ENCODE measurements around the gene AGTRAP.

The AGTRAP gene

DNA sequence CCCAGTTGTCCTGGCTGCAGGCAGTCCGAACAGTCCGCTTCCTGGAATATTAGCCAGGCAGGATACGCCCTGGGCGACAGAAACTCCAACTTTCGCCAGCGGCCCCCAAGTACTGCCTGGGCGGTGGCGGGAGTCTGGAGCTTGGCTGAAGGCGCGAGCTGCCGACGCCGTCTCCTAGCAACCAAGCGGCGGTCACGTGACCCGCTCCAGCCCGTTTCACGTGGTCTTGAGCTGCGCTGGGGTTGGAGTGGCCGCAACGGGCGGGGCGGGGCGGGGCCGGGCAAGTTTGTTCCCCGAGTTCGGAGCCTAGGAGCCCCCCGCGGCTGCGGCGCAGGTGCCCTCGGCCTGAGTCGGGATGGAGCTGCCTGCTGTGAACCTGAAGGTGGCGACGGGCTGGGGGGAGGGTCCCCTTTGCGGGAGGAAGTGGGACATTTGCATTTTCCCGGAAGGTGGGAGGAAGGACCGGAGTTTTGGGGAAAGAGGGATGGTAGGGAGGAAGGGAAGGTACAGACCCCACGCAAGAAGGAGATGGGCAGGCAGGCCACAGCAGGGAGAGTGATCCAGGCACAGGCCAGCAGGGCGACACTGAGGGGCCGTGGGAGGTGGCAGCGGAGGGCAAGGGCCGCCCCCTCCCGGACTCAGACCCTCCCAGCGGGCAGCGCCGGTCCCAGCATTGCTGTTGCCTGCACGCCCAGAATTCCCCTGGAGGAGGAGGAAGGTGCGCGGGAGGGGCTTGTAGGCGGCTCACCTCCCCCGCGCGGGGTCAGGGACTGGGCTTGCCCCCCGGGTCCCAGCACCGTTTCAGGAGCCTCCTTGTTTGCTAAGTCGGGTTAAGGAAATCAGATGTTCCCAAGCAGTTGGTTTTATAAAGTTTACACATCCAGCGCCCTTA, at the start of gene AGTRAP:
Gene AGTRAP (plus strand): TSS at position 283 of the 892 bp plus-strand sequence. CDS start 73 bp downstream, at position 356.
- Histone ChIP-seq H3K36me3 (ENCODE audit: control insufficient read depth, insufficient read depth, low read length) (no peaks in the 10 kb centered on the region), H3K27me3 (ENCODE audit: control insufficient read depth, insufficient read depth, low read length) (no peaks in the 10 kb centered on the region), H3K4me1 (ENCODE audit: control insufficient read depth, insufficient read depth, low read length) (peaks cover 14% of the 10 kb centered on the region), H3K27ac (ENCODE audit: low read depth, low read length) (peak within 1 kb of the TSS; percentile 80), H3K4me3 (ENCODE audit: low read length) (peak within 1 kb of the TSS; percentile 100), H3K9ac (ENCODE audit: low read length) (peak within 1 kb of the TSS; percentile 94)

- H3K4me1 ChIP-seq (ENCODE audit: control insufficient read depth, insufficient read depth, low read length), result no peaks in the 10 kb centered on the region
- H3K4me3 ChIP-seq (ENCODE audit: low read length), result no peak overlapping the region
- H3K27me3 ChIP-seq (ENCODE audit: control insufficient read depth, insufficient read depth, low read length), result peaks cover 14% of the 10 kb centered on the region
- no peaks in the 10 kb centered on the region for H3K36me3 ChIP-seq (ENCODE audit: control insufficient read depth, insufficient read depth, low read length)
- H3K9ac ChIP-seq (ENCODE audit: low read length), result no peak overlapping the region
- no peak overlapping the region for H3K27ac ChIP-seq (ENCODE audit: low read depth, low read length)
These were observed 47.4 kb upstream of the AGTRAP start for GRCh38 chr1:11688506-11688905.

DNA sequence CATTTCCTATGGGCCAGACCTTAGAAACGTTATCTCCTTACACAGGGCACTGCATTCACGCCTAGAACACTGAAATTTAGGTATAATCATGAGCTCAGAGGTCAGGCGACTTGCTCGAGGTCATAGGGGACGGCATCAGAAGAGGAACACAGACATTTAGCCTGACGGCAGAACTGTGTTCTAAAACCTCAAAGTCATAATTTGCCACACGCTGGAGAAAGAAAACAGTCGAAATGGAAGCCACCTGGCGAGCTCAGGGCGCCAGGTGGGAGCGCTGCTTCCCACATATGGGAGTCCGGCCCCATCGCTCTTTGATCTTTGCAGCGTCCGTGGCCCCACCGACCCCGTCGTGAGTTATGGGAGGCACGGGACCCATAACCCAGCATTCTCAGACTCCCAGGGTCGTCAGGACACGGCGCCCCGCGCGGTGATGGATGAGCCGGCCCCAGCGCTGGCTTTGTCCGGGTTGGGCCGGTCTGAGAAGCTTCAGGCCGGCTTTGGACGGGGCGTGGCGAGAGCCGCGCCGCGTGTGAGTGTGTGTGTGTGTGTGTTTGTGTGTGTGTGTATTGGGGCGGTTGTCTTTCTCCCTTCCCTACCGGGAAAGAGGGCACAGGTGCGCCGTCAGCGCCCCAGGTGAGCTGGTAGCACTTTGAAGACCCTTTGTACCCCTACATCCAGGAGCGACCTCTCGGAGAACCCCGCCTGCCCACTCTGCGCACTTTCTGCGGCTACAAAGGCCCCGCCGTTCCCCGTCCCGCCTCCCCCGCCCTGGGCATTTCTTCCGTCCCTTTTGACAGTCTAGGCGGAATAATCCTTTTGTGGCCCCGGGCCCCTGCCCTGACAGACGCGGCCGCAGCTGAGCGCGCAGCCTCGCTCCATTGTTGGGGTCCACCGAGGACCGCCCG, 45.3 kb upstream of the AGTRAP start:
- Histone ChIP-seq H3K9ac (ENCODE audit: low read length) (no peak overlapping the region), H3K36me3 (ENCODE audit: control insufficient read depth, insufficient read depth, low read length) (no peaks in the 10 kb centered on the region), H3K4me3 (ENCODE audit: low read length) (no peak overlapping the region), H3K27ac (ENCODE audit: low read depth, low read length) (no peak overlapping the region), H3K27me3 (ENCODE audit: control insufficient read depth, insufficient read depth, low read length) (peaks cover 20% of the 10 kb centered on the region), H3K4me1 (ENCODE audit: control insufficient read depth, insufficient read depth, low read length) (no peaks in the 10 kb centered on the region)

GRCh38 chr1:11691302-11691914, 44.5 kb upstream of the AGTRAP start, which contains the start of gene DRAXIN:
Gene DRAXIN (plus strand): TSS chr1:11691710. CDS start chr1:11706259, 14,549 bp downstream.
- Histone ChIP-seq H3K4me3 (ENCODE audit: low read length) (no peak within 1 kb of the TSS), H3K27ac (ENCODE audit: low read depth, low read length) (no peak within 1 kb of the TSS), H3K27me3 (ENCODE audit: control insufficient read depth, insufficient read depth, low read length) (peaks cover 20% of the 10 kb centered on the region)

GRCh38 chr1:11691928-11692711, 43.8 kb upstream of the AGTRAP start:
- Histone ChIP-seq H3K27ac (ENCODE audit: low read depth, low read length) (no peak overlapping the region), H3K4me1 (ENCODE audit: control insufficient read depth, insufficient read depth, low read length) (no peaks in the 10 kb centered on the region), H3K4me3 (ENCODE audit: low read length) (no peak overlapping the region), H3K9ac (ENCODE audit: low read length) (no peak overlapping the region), H3K27me3 (ENCODE audit: control insufficient read depth, insufficient read depth, low read length) (peaks cover 20% of the 10 kb centered on the region), H3K36me3 (ENCODE audit: control insufficient read depth, insufficient read depth, low read length) (no peaks in the 10 kb centered on the region)

More at GRCh38 chr1:11691302-11691914, 44.5 kb upstream of the AGTRAP start, which contains the start of gene DRAXIN:
- Histone ChIP-seq H3K36me3 (ENCODE audit: control insufficient read depth, insufficient read depth, low read length) (no peaks in the 10 kb centered on the region), H3K9ac (ENCODE audit: low read length) (no peak within 1 kb of the TSS), H3K4me1 (ENCODE audit: control insufficient read depth, insufficient read depth, low read length) (no peaks in the 10 kb centered on the region)

DNA sequence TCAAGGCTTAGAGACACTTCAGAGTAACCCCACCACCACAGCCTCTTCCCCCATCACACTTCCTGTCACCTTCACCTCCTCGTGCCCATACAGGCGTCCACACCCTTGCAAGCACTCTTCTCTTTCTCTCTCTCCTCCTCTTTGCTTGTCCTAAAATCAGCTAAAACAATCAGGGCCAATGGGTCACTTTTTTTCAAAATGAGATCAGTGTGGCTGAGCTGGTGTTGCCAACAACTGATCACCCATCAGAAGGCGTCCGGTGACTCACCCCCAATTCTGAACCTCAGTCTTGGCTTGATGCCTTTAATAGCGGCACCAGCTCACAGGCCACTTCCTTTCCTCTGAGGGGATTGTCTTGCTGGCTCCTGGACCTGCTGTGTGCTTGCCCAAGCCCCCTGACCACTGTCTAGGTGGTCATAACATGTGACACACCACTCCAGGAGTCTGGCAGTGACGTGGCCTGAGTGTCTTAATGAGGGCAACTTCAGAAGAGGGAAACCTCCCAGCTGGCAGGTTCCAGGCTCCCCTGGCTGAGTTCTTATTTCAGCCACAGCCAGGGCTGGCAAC, 42.8 kb upstream of the AGTRAP start:
- Histone ChIP-seq H3K9ac (ENCODE audit: low read length) (no peak overlapping the region), H3K4me1 (ENCODE audit: control insufficient read depth, insufficient read depth, low read length) (no peaks in the 10 kb centered on the region), H3K27me3 (ENCODE audit: control insufficient read depth, insufficient read depth, low read length) (peaks cover 27% of the 10 kb centered on the region), H3K36me3 (ENCODE audit: control insufficient read depth, insufficient read depth, low read length) (no peaks in the 10 kb centered on the region), H3K4me3 (ENCODE audit: low read length) (no peak overlapping the region), H3K27ac (ENCODE audit: low read depth, low read length) (no peak overlapping the region)

GRCh38 chr1:11693917-11694316, 42.0 kb upstream of the AGTRAP start:
- Histone ChIP-seq H3K27me3 (ENCODE audit: control insufficient read depth, insufficient read depth, low read length) (peaks cover 27% of the 10 kb centered on the region), H3K9ac (ENCODE audit: low read length) (no peak overlapping the region), H3K36me3 (ENCODE audit: control insufficient read depth, insufficient read depth, low read length) (no peaks in the 10 kb centered on the region)

DNA sequence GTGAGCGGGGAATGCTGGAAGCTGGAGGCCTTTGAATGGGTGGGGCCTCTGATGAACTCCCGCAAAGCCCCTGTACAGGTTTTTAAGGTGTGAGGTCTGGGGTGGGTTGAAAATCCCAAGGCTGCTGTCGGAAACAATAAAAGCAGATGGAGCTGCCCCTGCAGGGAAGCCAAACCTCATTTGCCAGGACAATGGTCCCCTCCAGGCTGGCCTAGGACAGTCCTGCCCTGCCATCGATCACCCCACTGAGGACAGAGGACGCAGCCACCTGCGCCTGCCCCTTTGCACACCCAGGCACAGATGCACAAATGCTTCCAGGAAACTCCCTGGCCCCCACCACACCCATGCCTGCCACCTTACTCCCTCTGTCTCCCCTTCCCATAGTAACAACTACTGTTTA, 40.1 kb upstream of the AGTRAP start:
- peaks cover 24% of the 10 kb centered on the region for H3K27me3 ChIP-seq (ENCODE audit: control insufficient read depth, insufficient read depth, low read length)
- no peak overlapping the region for H3K27ac ChIP-seq (ENCODE audit: low read depth, low read length)
- no peak overlapping the region for H3K9ac ChIP-seq (ENCODE audit: low read length)
- H3K4me3 ChIP-seq (ENCODE audit: low read length), result no peak overlapping the region
- H3K4me1 ChIP-seq (ENCODE audit: control insufficient read depth, insufficient read depth, low read length), result no peaks in the 10 kb centered on the region
- no peaks in the 10 kb centered on the region for H3K36me3 ChIP-seq (ENCODE audit: control insufficient read depth, insufficient read depth, low read length)

More at GRCh38 chr1:11693917-11694316, 42.0 kb upstream of the AGTRAP start:
- H3K27ac ChIP-seq (ENCODE audit: low read depth, low read length), result no peak overlapping the region
- no peak overlapping the region for H3K4me3 ChIP-seq (ENCODE audit: low read length)
- no peaks in the 10 kb centered on the region for H3K4me1 ChIP-seq (ENCODE audit: control insufficient read depth, insufficient read depth, low read length)

DNA sequence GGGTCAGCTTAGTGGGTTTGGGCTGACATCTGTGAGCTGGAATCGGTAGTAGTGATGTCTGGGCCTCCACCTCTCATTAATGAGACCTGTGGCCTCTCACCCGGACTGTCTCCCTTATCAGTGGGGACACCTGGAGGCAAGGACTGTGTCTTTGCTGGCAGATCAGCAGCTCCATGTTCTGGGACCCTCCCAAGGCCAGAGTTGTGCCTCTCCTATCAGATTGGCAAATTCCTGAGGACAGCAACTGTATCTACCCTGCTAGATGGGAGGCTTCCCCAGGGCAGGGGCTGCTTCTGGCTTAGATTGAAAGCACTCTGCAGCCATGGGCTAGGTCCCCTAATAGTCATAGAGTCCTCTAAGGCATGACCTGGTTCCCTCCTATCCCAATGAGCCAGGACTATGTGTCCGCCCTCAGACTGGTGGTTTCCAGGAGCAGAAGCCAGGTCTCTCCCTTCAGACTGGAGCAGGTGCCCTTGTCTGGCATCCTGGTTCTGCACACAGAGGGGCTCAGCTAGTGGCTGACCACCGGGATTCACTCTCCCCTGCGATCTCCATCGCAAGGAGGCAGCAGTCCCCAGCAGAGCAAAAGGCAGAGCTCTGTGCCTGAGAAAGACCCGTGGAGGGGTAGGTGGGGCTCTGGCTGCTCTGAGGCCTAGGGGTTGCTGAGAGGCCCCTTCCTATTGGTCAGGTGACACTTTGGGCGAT, 38.6 kb upstream of the AGTRAP start:
- Histone ChIP-seq H3K27me3 (ENCODE audit: control insufficient read depth, insufficient read depth, low read length) (peaks cover 25% of the 10 kb centered on the region), H3K27ac (ENCODE audit: low read depth, low read length) (no peak overlapping the region), H3K4me3 (ENCODE audit: low read length) (no peak overlapping the region), H3K36me3 (ENCODE audit: control insufficient read depth, insufficient read depth, low read length) (no peaks in the 10 kb centered on the region), H3K4me1 (ENCODE audit: control insufficient read depth, insufficient read depth, low read length) (no peaks in the 10 kb centered on the region), H3K9ac (ENCODE audit: low read length) (no peak overlapping the region)

DNA sequence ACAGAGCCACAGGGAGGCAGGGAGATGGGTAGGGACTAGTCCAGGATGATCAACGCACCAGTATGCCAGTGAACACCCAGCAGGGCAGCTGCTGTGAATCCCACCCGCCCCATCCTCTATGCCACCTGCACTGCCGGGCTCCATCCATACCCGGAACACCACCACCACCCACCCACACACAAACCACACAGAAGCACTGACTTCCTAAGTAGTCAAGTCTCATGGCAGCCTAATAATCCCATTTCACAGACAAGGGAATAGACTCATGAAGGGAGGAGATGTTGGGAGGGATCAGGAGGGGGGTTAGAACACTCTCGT, 38.1 kb upstream of the AGTRAP start:
- Histone ChIP-seq H3K27me3 (ENCODE audit: control insufficient read depth, insufficient read depth, low read length) (peaks cover 23% of the 10 kb centered on the region), H3K36me3 (ENCODE audit: control insufficient read depth, insufficient read depth, low read length) (no peaks in the 10 kb centered on the region), H3K9ac (ENCODE audit: low read length) (no peak overlapping the region), H3K4me1 (ENCODE audit: control insufficient read depth, insufficient read depth, low read length) (no peaks in the 10 kb centered on the region), H3K27ac (ENCODE audit: low read depth, low read length) (no peak overlapping the region), H3K4me3 (ENCODE audit: low read length) (no peak overlapping the region)

Measured in rectal smooth muscle tissue (tissue), 1 donor.